K562 (cell line): ENCODE data around the gene SOSTDC1. TPM values are rescaled to one million over a fixed set of nuclear protein-coding genes. Genes with fewer than 3 reads are reported as not detected.

Source experiments
- BACH1 ChIP-seq: fragments of 200-800 bp; sonication (Bioruptor generic); IDR thresholded peaks from 2 replicates; pipeline ENCODE4 v1.6.1; 2016; ENCODE audit warnings: missing genetic modification characterization, missing compliant biosample characterization
- BHLHE40 ChIP-seq: IDR thresholded peaks from 2 replicates; pipeline ENCODE4 v1.6.1; 2011; ENCODE audit warnings: low read length, improper control_type of control experiment
- CBX1 ChIP-seq: sonication (generic); IDR thresholded peaks from 2 replicates; pipeline ENCODE4 v1.6.1; 2016; ENCODE audit warnings: antibody characterized with exemption, low read depth, mild to moderate bottlenecking
- CCAR2 ChIP-seq: fragments of 200-400 bp; formaldehyde crosslinking; IDR thresholded peaks from 2 replicates; pipeline ENCODE4 v1.6.1; 2017; ENCODE audit warnings: mild to moderate bottlenecking, low read depth, low read length
- CEBPG ChIP-seq, 3 experiments: fragments of 200-800 bp in 1 of 3; sonication (Bioruptor generic) in 1 of 3; sonication (generic) in 1 of 3; formaldehyde crosslinking in 1 of 3; IDR thresholded peaks in 2 of 3; conservative IDR thresholded peaks in 1 of 3; 2 replicates each; pipeline versions ENCODE4 v1.6.1 to v1.8.0; 2016 to 2022; ENCODE audit warnings: missing compliant biosample characterization in 2 of 3, missing genetic modification characterization in 2 of 3, mild to moderate bottlenecking in 1 of 3, missing genetic modification reagents in 1 of 3
- CREB5 ChIP-seq: fragments of 250-450 bp; sonication (Bioruptor Pico); IDR thresholded peaks from 2 replicates; pipeline ENCODE4 v1.5.0; 2020; ENCODE audit warnings: mild to moderate bottlenecking
- ID3 ChIP-seq, 2 experiments: fragments of 250-450 bp in 1 of 2; fragments of 450-650 bp in 1 of 2; sonication (Bioruptor Pico) in 1 of 2; IDR thresholded peaks; 2 replicates each; pipeline versions ENCODE4 v1.6.1 to v1.8.0; 2016 to 2021; ENCODE audit warnings: mild to moderate bottlenecking in 2 of 2, moderate library complexity in 2 of 2, missing compliant biosample characterization in 1 of 2, missing genetic modification characterization in 1 of 2
- KAT8 ChIP-seq: fragments of 450-650 bp; IDR thresholded peaks from 2 replicates; pipeline ENCODE4 v1.6.1; 2016; ENCODE audit warnings: low read depth, mild to moderate bottlenecking
- KLF6 ChIP-seq: fragments of 250-450 bp; sonication (Bioruptor Pico); IDR thresholded peaks from 2 replicates; pipeline ENCODE4 v1.4.0; 2020; ENCODE audit warnings: mild to moderate bottlenecking, moderate library complexity, borderline replicate concordance
- NFIX ChIP-seq: fragments of 250-450 bp; sonication (Bioruptor Pico); IDR thresholded peaks from 2 replicates; pipeline ENCODE4 v1.4.0; 2020; ENCODE audit warnings: low read depth, mild to moderate bottlenecking, moderate library complexity
- NR4A1 ChIP-seq, 2 experiments: fragments of 250-450 bp in 1 of 2; fragments of 450-650 bp in 1 of 2; sonication (Bioruptor Pico) in 1 of 2; IDR thresholded peaks; 2 replicates each; pipeline versions ENCODE4 v1.4.0 to v1.6.1; 2016 to 2020; ENCODE audit warnings: mild to moderate bottlenecking in 2 of 2, missing compliant biosample characterization in 1 of 2, missing genetic modification characterization in 1 of 2, moderate library complexity in 1 of 2
- PYGO2 ChIP-seq: fragments of 450-650 bp; IDR thresholded peaks from 2 replicates; pipeline ENCODE4 v1.6.1; 2016; ENCODE audit warnings: mild to moderate bottlenecking, missing genetic modification characterization, moderate library complexity, missing compliant biosample characterization
- RBM15 ChIP-seq: fragments of 200-400 bp; formaldehyde crosslinking; IDR thresholded peaks from 2 replicates; pipeline ENCODE4 v1.6.1; 2018; ENCODE audit warnings: mild to moderate bottlenecking, low read length, moderate library complexity; ENCODE audit not compliant: insufficient read depth
- RHOXF2B ChIP-seq: fragments of 250-450 bp; sonication (Bioruptor Pico); conservative IDR thresholded peaks from 2 replicates; pipeline ENCODE4 v1.5.1; 2021
- TEAD2 ChIP-seq: fragments of 450-650 bp; IDR thresholded peaks from 2 replicates; pipeline ENCODE4 v1.6.1; 2016; ENCODE audit warnings: missing genetic modification characterization, control low read depth, missing compliant biosample characterization
- ZBTB9 ChIP-seq: fragments of 450-650 bp; formaldehyde crosslinking; IDR thresholded peaks from 2 replicates; pipeline ENCODE4 v1.4.0; 2020; ENCODE audit warnings: mild to moderate bottlenecking, moderate library complexity
- ZNF280B ChIP-seq: fragments of 250-450 bp; sonication (Bioruptor Pico); IDR thresholded peaks from 2 replicates; pipeline ENCODE4 v1.5.1; 2021; ENCODE audit warnings: mild to moderate bottlenecking
- ZNF41 ChIP-seq: fragments of 250-450 bp; sonication (Bioruptor Pico); conservative IDR thresholded peaks from 2 replicates; pipeline ENCODE4 v1.4.0; 2020; ENCODE audit warnings: mild to moderate bottlenecking
- ZNF436 ChIP-seq: fragments of 250-450, 450-650 bp; sonication (Bioruptor Pico); formaldehyde crosslinking; IDR thresholded peaks from 2 replicates; pipeline ENCODE4 v1.7.0; 2020; ENCODE audit warnings: mild to moderate bottlenecking
- ZNF740 ChIP-seq, 3 experiments: fragments of 200-800 bp in 1 of 3; sonication (Bioruptor generic) in 1 of 3; sonication (generic) in 1 of 3; formaldehyde crosslinking in 1 of 3; IDR thresholded peaks; 2 replicates each; pipeline versions ENCODE4 v1.6.1 to v1.8.0; 2016 to 2022; ENCODE audit warnings: mild to moderate bottlenecking in 2 of 3, missing compliant biosample characterization in 2 of 3, missing genetic modification characterization in 2 of 3, missing genetic modification reagents in 1 of 3
- ZNF76 ChIP-seq: fragments of 250-450 bp; sonication (Bioruptor Pico); IDR thresholded peaks from 2 replicates; pipeline ENCODE4 v1.4.0; 2020; ENCODE audit warnings: mild to moderate bottlenecking, moderate library complexity, borderline replicate concordance
- polyA plus RNA-seq, 8 experiments: library from polyadenylated mRNA; depleted of rRNA in 4 of 8; stranded (reverse) in 5 of 8; unstranded in 3 of 8; fragments of >200 nt; fragmentation: Nextera tagmentation in 2 of 8; fragmentation: Illumina TruSeq in 1 of 8; extraction: Ambion mirVana in 2 of 8; extraction: Trizol in 1 of 8; gene quantifications; 2 replicates each; pipeline versions ENCODE4 v1.2.1 to v1.2.3, GENCODE V29; 2011 to 2014; ENCODE audit warnings: inconsistent platforms in 1 of 8, missing spikeins in 1 of 8
- total RNA-seq, 7 experiments: library from RNA; depleted of rRNA in 6 of 7; stranded (reverse); fragments of >200 nt in 6 of 7; fragmentation: Illumina TruSeq in 2 of 7; extraction: Trizol in 2 of 7; gene quantifications; 2 replicates each; pipeline versions ENCODE4 v1.2.1 to v1.2.3, GENCODE V29; 2011 to 2021; ENCODE audit warnings: low replicate concordance in 1 of 7

SOSTDC1 gene
- total and polyA plus RNA-seq, 9 of the 15 experiments (the other 6 are each of a cell fraction or from before 2014, with no cell fraction given) = 8.3 to 48.6 (median 15.9) TPM

GRCh38 chr7:16419126-16419525 is 46.4 kb downstream of the SOSTDC1 start (continued):
- TF ChIP-seq ZNF436 (CRISPR knock-in tag) (no peak), ZNF41 (CRISPR knock-in tag) (peak; percentile 80), PYGO2 (tag) (peak; percentile 53; the same call in 1 of the 2 replicates), KLF6 (peak; percentile 95), RHOXF2B (peak; percentile 60; the same call in 1 of the 2 replicates), BACH1 (peak; percentile 75; the same call in 1 of the 2 replicates), ZBTB9 (CRISPR knock-in tag) (peak; percentile 92), KAT8 (no peak), ZNF740 (CRISPR knock-in tag; IDR thresholded peaks at IDR 0.05) (no peak), ZNF740 (tag; IDR thresholded peaks at IDR 0.05) (peak in 1 of 2 experiments; percentile 91; a peak in 2 of 4 replicates), TEAD2 (tag) (peak; percentile 57), CCAR2 (no peak), CEBPG (CRISPR knock-in tag; IDR thresholded peaks at IDR 0.05) (no peak), CEBPG (tag; conservative IDR thresholded peaks at IDR 0.05 in 1 of 2, IDR thresholded peaks at IDR 0.05 in 1 of 2) (no peak), CREB5 (CRISPR knock-in tag) (peak; percentile 74; the same call in 1 of the 2 replicates), ID3 (CRISPR knock-in tag; IDR thresholded peaks at IDR 0.05) (no peak), ID3 (tag; IDR thresholded peaks at IDR 0.05) (peak; percentile 83), ZNF280B (CRISPR knock-in tag) (0 out of 2 replicates have a peak, but pooled peaks have one; percentile 61), ZNF76 (CRISPR knock-in tag) (peak; percentile 93; the same call in 1 of the 2 replicates), RBM15 (no peak), NFIX (CRISPR knock-in tag) (peak; percentile 35), NR4A1 (CRISPR knock-in tag; IDR thresholded peaks at IDR 0.05) (no peak), NR4A1 (tag; IDR thresholded peaks at IDR 0.05) (peak; percentile 96), BHLHE40 (no peak), CBX1 (no peak)
